HCT116 (cell line): Measurements from ENCODE around the gene FNBP1L. TPM values are rescaled to one million over a fixed set of nuclear protein-coding genes. Genes with fewer than 3 reads are reported as not detected.

Source experiments
- ATAC-seq: fragments of 200-7000 bp; cut with Tn5 transposase; 2 replicates; pipeline ENCODE4 v1.9.1; 2020; ENCODE audit warnings: mild to moderate bottlenecking, moderate library complexity
- BruUV-seq: library from RNA; stranded (reverse); fragments of 400-500 nt; replicated peaks from 2 replicates; lab custom pipeline; 2021; lab: Mats Ljungman, UMichigan
- CTCF ChIA-PET: fragments of 300-600 bp; sonication (Branson Sonifier 250); formaldehyde crosslinking; loops from one replicate; lab custom pipeline; 2021; ENCODE audit warnings: antibody characterized with exemption; lab: Charles Lee
- POLR2A ChIA-PET: fragments of 300-600, 350-600 bp; sonication (Branson Sonifier 250); formaldehyde crosslinking; loops from one replicate; lab custom pipeline; 2021; ENCODE audit warnings: antibody characterized with exemption; lab: Charles Lee
- RAD21 ChIA-PET, 2 experiments: fragments of 300-600 bp; sonication (Branson Sonifier 250); formaldehyde crosslinking; loops; one replicate each; lab custom pipeline; 2023; ENCODE audit warnings: low total read pairs in 2 of 2; ENCODE audit not compliant: uncharacterized antibody in 2 of 2, unreplicated experiment in 2 of 2, low non-redundant PET in 1 of 2; lab: Charles Lee
- DNase-seq: peaks from one replicate; pipeline ENCODE4 v3.0.0-alpha.2; 2010; ENCODE audit warnings: low read depth, low spot score
- H2AFZ ChIP-seq: fragments of 200-600 bp; shearing (Covaris generic), sonication (generic); 2 replicates; pipeline ENCODE4 v1.6.1; 2017; ENCODE audit warnings: low read depth, mixed run types, mixed read lengths, antibody characterized with exemption, low read length; ENCODE audit not compliant: poor library complexity, severe bottlenecking
- H3K27ac ChIP-seq: 2 replicates; pipeline ENCODE4 v1.5.1; 2012; ENCODE audit warnings: low read depth, low read length
- H3K27me3 ChIP-seq: fragments of 200-600 bp; sonication (generic); 2 replicates; pipeline ENCODE4 v1.6.1; 2016; ENCODE audit warnings: mixed run types, low read length, mixed read lengths; ENCODE audit not compliant: insufficient read depth
- H3K36me3 ChIP-seq, 2 experiments: fragments of 200-500 bp in 1 of 2; fragments of 200-600 bp in 1 of 2; sonication (Bioruptor generic) in 1 of 2; sonication (generic) in 1 of 2; 2 replicates each; pipeline versions ENCODE4 v1.5.1 to v1.6.1; 2014 to 2016; ENCODE audit warnings: low read length in 2 of 2, inconsistent platforms in 1 of 2, mixed read lengths in 1 of 2, mixed run types in 1 of 2; ENCODE audit not compliant: insufficient read depth in 2 of 2, control insufficient read depth in 1 of 2
- H3K4me1 ChIP-seq, 2 experiments: fragments of 200-600 bp in 1 of 2; sonication (generic) in 1 of 2; 2 replicates each; pipeline versions ENCODE4 v1.5.1 to v1.6.1; 2012 to 2017; ENCODE audit warnings: low read length in 2 of 2, inconsistent platforms in 1 of 2, mild to moderate bottlenecking in 1 of 2, mixed read lengths in 1 of 2, mixed run types in 1 of 2, moderate library complexity in 1 of 2; ENCODE audit not compliant: insufficient read depth in 2 of 2, control insufficient read depth in 1 of 2
- H3K4me2 ChIP-seq: fragments of 200-600 bp; sonication (generic); 2 replicates; pipeline ENCODE4 v1.6.1; 2017; ENCODE audit warnings: mixed run types, low read length, mixed read lengths
- H3K4me3 ChIP-seq, 2 experiments: fragments of 200-600 bp in 1 of 2; sonication (generic) in 1 of 2; replicated peaks in 1 of 2; 2 replicates each; pipeline ENCODE4 v1.5.1; 2011 to 2016; ENCODE audit warnings: low read length in 2 of 2, control low read depth in 1 of 2, low read depth in 1 of 2, mild to moderate bottlenecking in 1 of 2, mixed read lengths in 1 of 2, mixed run types in 1 of 2
- H3K79me2 ChIP-seq: fragments of 200-600 bp; sonication (generic); 2 replicates; pipeline ENCODE4 v1.6.1; 2017; ENCODE audit warnings: mild to moderate bottlenecking, mixed run types, low read length, moderate library complexity, mixed read lengths; ENCODE audit not compliant: insufficient read depth
- H3K9ac ChIP-seq: fragments of 200-600 bp; sonication (generic); 2 replicates; pipeline ENCODE4 v1.6.1; 2016; ENCODE audit warnings: low read length, mixed read lengths
- H3K9me2 ChIP-seq: fragments of 200-600 bp; sonication (generic), shearing (Covaris generic); 2 replicates; pipeline ENCODE4 v1.6.1; 2017; ENCODE audit warnings: mixed run types, mild to moderate bottlenecking, moderate library complexity; ENCODE audit not compliant: insufficient read depth
- H3K9me3 ChIP-seq, 2 experiments: fragments of 200-500 bp in 1 of 2; fragments of 200-600 bp in 1 of 2; sonication (Bioruptor generic) in 1 of 2; sonication (generic) in 1 of 2; 2 replicates each; pipeline ENCODE4 v1.6.1; 2014 to 2017; ENCODE audit warnings: low read length in 2 of 2, mixed read lengths in 2 of 2, inconsistent platforms in 1 of 2, low read depth in 1 of 2, mild to moderate bottlenecking in 1 of 2, mixed run types in 1 of 2, moderate library complexity in 1 of 2; ENCODE audit not compliant: control insufficient read depth in 1 of 2, insufficient read depth in 1 of 2
- H4K20me1 ChIP-seq: fragments of 200-600 bp; sonication (generic), shearing (Covaris generic); 2 replicates; pipeline ENCODE4 v1.6.1; 2017; ENCODE audit warnings: mixed run types, mild to moderate bottlenecking, moderate library complexity; ENCODE audit not compliant: insufficient read depth
- ATF3 ChIP-seq: IDR thresholded peaks from 2 replicates; pipeline ENCODE4 v1.6.1; 2012
- EZH2 ChIP-seq: fragments of 200-600 bp; sonication (generic); IDR thresholded peaks from 2 replicates; pipeline ENCODE4 v1.6.1; 2017; ENCODE audit warnings: antibody characterized with exemption, mixed run types
- MAX ChIP-seq: IDR thresholded peaks from 2 replicates; pipeline ENCODE4 v1.6.1; 2012
- POLR2AphosphoS5 ChIP-seq: IDR thresholded peaks from 2 replicates; pipeline ENCODE4 v1.6.1; 2011; ENCODE audit warnings: mild to moderate bottlenecking, low read depth, low read length, moderate library complexity
- RAD21 ChIP-seq: IDR thresholded peaks from 2 replicates; pipeline ENCODE4 v1.6.1; 2012; ENCODE audit warnings: low read depth, mild to moderate bottlenecking
- REST ChIP-seq: IDR thresholded peaks from 2 replicates; pipeline ENCODE4 v1.6.1; 2012; ENCODE audit warnings: low read depth
- SIN3A ChIP-seq: IDR thresholded peaks from 2 replicates; pipeline ENCODE4 v1.6.1; 2012; ENCODE audit warnings: low read depth
- SRF ChIP-seq: IDR thresholded peaks from 2 replicates; pipeline ENCODE4 v1.6.1; 2012; ENCODE audit warnings: low read depth
- TCF7L2 ChIP-seq: IDR thresholded peaks from 2 replicates; pipeline ENCODE4 v1.7.0; 2011; ENCODE audit warnings: borderline replicate concordance, inconsistent platforms; ENCODE audit not compliant: insufficient read depth, insufficient read length; ENCODE audit errors: extremely low read depth
- ZFX ChIP-seq: fragments of 450-650 bp; IDR thresholded peaks from 2 replicates; pipeline ENCODE4 v1.6.1; 2017
- ZNF274 ChIP-seq: fragments of 200-500 bp; sonication (Bioruptor generic); IDR thresholded peaks from 2 replicates; pipeline ENCODE4 v1.6.1; 2014; ENCODE audit warnings: mild to moderate bottlenecking, low read depth, low read length, inconsistent platforms
- intact Hi-C: fragments of 100-400 bp; cut with micrococcal nuclease; formaldehyde crosslinking; loops from 2 replicates; pipeline ENCODE4 v1.10.0; 2022
- total RNA-seq: library from RNA; stranded (reverse); gene quantifications from one replicate; pipeline ENCODE4 v1.2.1, GENCODE V29; 2021; ENCODE audit not compliant: unreplicated experiment

FNBP1L gene
- total RNA-seq, 1 experiment from 2014 or later: 26.1 TPM

DNA sequence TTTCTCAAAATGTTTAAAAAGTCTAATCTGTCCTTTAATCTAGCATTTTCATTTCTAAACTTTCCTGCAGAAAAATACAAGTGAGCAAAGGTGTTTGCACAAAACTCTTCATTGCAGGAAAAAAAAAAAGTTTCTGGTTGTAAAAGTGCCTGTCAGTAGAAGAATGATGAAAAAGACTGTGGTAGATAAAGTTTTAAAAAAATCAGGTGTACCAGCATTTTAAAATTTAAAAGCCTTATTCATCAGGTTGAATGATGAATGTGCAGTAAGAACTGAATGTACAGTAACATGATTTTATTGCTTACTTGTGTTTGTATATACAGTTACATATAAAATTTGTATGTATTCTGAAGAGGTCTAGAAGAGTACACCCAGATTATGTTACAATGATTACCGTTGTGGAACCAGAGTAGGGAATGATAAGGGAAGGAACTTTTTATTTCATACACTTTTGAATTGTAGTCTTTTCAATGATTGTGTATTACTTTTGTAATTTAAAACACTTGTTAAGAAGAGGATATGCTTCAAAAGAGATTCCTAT, 54.0 kb downstream of the FNBP1L start:
- H3K4me3 ChIP-seq: no peak overlapping the region
- H3K9me3 ChIP-seq: no peaks in the 10 kb centered on the region
- no TSS peak for BruUV-seq
- ChIA-PET CTCF (no interaction called here), RAD21 (no interaction called here), POLR2A (no interaction called here)
- TF ChIP-seq ZFX (no peak), RAD21 (no peak), TCF7L2 (no peak), REST (no peak), EZH2 (no peak)
- no peaks in the 10 kb centered on the region for H3K36me3 ChIP-seq
- H3K9me2 ChIP-seq: no peaks in the 10 kb centered on the region
- no peak overlapping the region for H3K4me2 ChIP-seq
- H3K27ac ChIP-seq: no peak overlapping the region
- intact Hi-C loops: no loop called here
- ATAC-seq: no peak
- H3K4me1 ChIP-seq: no peaks in the 10 kb centered on the region
- peaks cover 10% of the 10 kb centered on the region for H3K79me2 ChIP-seq
- no peak overlapping the region for H3K9ac ChIP-seq
- DNase-seq: no peak
- H4K20me1 ChIP-seq: peaks cover 4% of the 10 kb centered on the region; the same call in 1 of the 2 replicates
- H3K27me3 ChIP-seq: no peaks in the 10 kb centered on the region
- no peak overlapping the region for H2AFZ ChIP-seq

DNA sequence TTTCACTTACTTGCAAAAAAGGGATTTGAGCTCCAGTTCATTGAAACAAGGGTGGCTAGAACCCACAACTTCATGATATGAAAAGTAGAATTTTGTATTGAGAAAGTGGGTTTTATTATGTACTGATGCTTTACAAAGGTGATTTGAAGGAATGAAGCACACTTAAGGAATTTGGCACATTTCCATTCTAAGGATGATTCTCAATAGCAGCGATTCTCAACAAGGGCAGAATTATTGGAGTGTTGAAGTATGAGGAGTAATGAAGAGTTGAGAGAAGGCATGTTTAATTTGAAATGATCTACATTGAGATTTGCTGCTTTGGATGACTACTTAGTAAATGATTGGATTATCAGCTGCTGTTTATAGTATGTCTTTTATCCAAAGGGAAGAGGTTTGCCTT, 54.7 kb downstream of the FNBP1L start:
- H3K9me3 ChIP-seq: no peaks in the 10 kb centered on the region
- no peak overlapping the region for H3K4me3 ChIP-seq
- ChIA-PET RAD21 (no interaction called here), POLR2A (no interaction called here), CTCF (no interaction called here)
- no peak for ATAC-seq
- H3K27ac ChIP-seq: no peak overlapping the region
- no peaks in the 10 kb centered on the region for H3K36me3 ChIP-seq
- H3K4me1 ChIP-seq: no peaks in the 10 kb centered on the region
- H2AFZ ChIP-seq: no peak overlapping the region
- intact Hi-C loops: no loop called here
- H3K9me2 ChIP-seq: no peaks in the 10 kb centered on the region
- peaks cover 10% of the 10 kb centered on the region for H3K79me2 ChIP-seq
- H3K4me2 ChIP-seq: no peak overlapping the region
- TF ChIP-seq ATF3 (no peak), MAX (no peak), POLR2AphosphoS5 (no peak), SRF (no peak), SIN3A (no peak), ZNF274 (no peak), ZFX (no peak)
- DNase-seq: no peak
- no peaks in the 10 kb centered on the region for H3K27me3 ChIP-seq
- no peak overlapping the region for H3K9ac ChIP-seq
- H4K20me1 ChIP-seq: peaks cover 4% of the 10 kb centered on the region; the same call in 1 of the 2 replicates
- no TSS peak for BruUV-seq
